HFFc6 (cell line): Measurements from ENCODE around the gene SLC6A3. TPM values are rescaled to one million over a fixed set of nuclear protein-coding genes. Genes with fewer than 3 reads are reported as not detected.

ENCODE experiments used
- DNase-seq: peaks from one replicate; pipeline ENCODE4 v3.0.0-alpha.2; 2018
- H3K27ac Mint-ChIP-seq: 2 replicates; pipeline ENCODE4 v1.8.0; 2020; ENCODE audit warnings: mild to moderate bottlenecking, mixed read lengths
- H3K27me3 Mint-ChIP-seq: 2 replicates; pipeline ENCODE4 v1.8.0; 2021; ENCODE audit warnings: mild to moderate bottlenecking, moderate library complexity, mixed read lengths; ENCODE audit not compliant: insufficient read depth
- H3K36me3 Mint-ChIP-seq: 2 replicates; pipeline ENCODE4 v1.8.0; 2021; ENCODE audit warnings: low read depth, mixed read lengths
- H3K4me1 Mint-ChIP-seq: 2 replicates; pipeline ENCODE4 v1.8.0; 2020; ENCODE audit warnings: low read depth, mixed read lengths
- H3K4me3 Mint-ChIP-seq: 2 replicates; pipeline ENCODE4 v1.8.0; 2020; ENCODE audit warnings: mild to moderate bottlenecking, moderate library complexity, mixed read lengths
- H3K9me3 Mint-ChIP-seq: 2 replicates; pipeline ENCODE4 v1.8.0; 2020; ENCODE audit warnings: mild to moderate bottlenecking, mixed read lengths
- total RNA-seq, 6 experiments: library from RNA; stranded (reverse); fragmentation: NEBNext Ultra II Directional; extraction: Animal tissue kit (Norgen Biotek cat#: 25700); gene quantifications; 2 replicates in 1 of 6; 3 replicates in 5 of 6; pipeline ENCODE4 v1.2.3, GENCODE V29; 2021
- TF ChIP-seq, protein P1 (sequence below): fragments of 200-600 bp; sonication (generic); IDR thresholded peaks from 2 replicates; pipeline ENCODE4 v1.5.0; 2021; ENCODE audit warnings: antibody characterized with exemption, mild to moderate bottlenecking

Gene SLC6A3
- total RNA-seq, 6 experiments from 2014 or later = not detected

- peak overlapping the region; percentile 57 for H3K4me3 Mint-ChIP-seq
- peaks cover 1% of the 10 kb centered on the region; the same call in 1 of the 2 replicates for H3K27me3 Mint-ChIP-seq
- peak overlapping the region; percentile 88 for H3K27ac Mint-ChIP-seq
- DNase-seq = peak; percentile 80
- TF ChIP-seq, protein P1, sequence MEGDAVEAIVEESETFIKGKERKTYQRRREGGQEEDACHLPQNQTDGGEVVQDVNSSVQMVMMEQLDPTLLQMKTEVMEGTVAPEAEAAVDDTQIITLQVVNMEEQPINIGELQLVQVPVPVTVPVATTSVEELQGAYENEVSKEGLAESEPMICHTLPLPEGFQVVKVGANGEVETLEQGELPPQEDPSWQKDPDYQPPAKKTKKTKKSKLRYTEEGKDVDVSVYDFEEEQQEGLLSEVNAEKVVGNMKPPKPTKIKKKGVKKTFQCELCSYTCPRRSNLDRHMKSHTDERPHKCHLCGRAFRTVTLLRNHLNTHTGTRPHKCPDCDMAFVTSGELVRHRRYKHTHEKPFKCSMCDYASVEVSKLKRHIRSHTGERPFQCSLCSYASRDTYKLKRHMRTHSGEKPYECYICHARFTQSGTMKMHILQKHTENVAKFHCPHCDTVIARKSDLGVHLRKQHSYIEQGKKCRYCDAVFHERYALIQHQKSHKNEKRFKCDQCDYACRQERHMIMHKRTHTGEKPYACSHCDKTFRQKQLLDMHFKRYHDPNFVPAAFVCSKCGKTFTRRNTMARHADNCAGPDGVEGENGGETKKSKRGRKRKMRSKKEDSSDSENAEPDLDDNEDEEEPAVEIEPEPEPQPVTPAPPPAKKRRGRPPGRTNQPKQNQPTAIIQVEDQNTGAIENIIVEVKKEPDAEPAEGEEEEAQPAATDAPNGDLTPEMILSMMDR = no peak
- H3K4me1 Mint-ChIP-seq = peaks cover 22% of the 10 kb centered on the region
- H3K9me3 Mint-ChIP-seq = no peaks in the 10 kb centered on the region
- H3K36me3 Mint-ChIP-seq = peaks cover 16% of the 10 kb centered on the region
Observed at GRCh38 chr5:1488882-1489680, 43.8 kb upstream of the SLC6A3 start.

- Mint-ChIP-seq H3K27ac (no peak overlapping the region), H3K4me1 (peaks cover 22% of the 10 kb centered on the region), H3K4me3 (no peak overlapping the region), H3K36me3 (peaks cover 12% of the 10 kb centered on the region), H3K9me3 (no peaks in the 10 kb centered on the region), H3K27me3 (no peaks in the 10 kb centered on the region)
- DNase-seq = no peak
- TF ChIP-seq, protein P1 = no peak
Observed at GRCh38 chr5:1487079-1487764, 42.0 kb upstream of the SLC6A3 start.

DNA sequence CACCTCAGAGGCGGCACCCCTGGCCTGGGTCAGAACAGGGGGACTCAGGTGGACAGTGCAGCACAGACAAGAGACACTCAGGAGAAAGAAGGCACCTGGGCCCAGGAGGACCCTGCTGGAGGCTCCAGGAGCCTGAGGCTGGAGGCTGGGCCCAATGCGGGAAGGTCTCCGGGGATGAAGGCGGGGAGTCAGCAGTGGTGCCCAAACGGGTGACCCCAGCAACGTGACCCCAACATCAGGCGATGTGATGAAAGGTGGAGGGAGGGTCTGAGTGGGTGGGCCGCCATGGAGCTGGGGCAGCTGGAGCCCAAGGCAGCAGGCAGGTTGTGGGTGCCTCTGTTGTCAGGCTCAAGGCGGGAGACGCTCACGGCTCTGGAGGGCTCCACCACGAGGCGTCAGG, 41.0 kb upstream of the SLC6A3 start:
- H3K27me3 Mint-ChIP-seq = no peaks in the 10 kb centered on the region
- DNase-seq = no peak
- peaks cover 22% of the 10 kb centered on the region for H3K4me1 Mint-ChIP-seq
- H3K9me3 Mint-ChIP-seq = no peaks in the 10 kb centered on the region
- peaks cover 8% of the 10 kb centered on the region; the same call in 1 of the 2 replicates for H3K36me3 Mint-ChIP-seq
- no peak overlapping the region for H3K4me3 Mint-ChIP-seq
- H3K27ac Mint-ChIP-seq = no peak overlapping the region
- TF ChIP-seq, protein P1 = no peak

DNA sequence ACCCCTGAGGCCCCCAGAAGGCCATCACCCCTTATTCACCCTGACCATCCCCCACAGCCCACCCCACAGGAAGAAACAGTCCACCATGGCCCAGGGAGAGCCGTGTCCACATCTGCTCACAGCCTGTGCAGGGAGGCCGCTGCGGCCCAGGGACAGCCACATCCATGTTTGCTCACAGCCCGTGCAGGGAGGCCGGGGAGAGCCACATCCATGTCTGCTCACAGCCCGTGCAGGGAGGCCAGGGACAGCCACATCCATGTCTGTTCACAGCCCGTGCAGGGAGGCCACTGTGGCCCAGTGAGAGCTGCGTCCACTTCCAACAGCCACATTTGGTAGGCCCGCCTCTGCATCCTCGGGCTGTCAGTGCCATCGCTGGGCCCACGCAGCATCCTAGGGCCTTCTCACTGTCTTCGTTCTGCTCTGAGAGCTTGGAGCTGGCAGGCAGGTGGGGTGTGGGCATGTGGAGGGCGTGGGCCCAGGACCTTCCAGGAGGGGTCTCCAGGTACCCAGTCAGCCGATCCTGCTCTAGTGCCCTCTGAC, 40.4 kb upstream of the SLC6A3 start:
- DNase-seq = no peak
- Mint-ChIP-seq H3K27me3 (no peaks in the 10 kb centered on the region), H3K27ac (no peak overlapping the region), H3K9me3 (no peaks in the 10 kb centered on the region), H3K4me3 (no peak overlapping the region), H3K36me3 (peaks cover 4% of the 10 kb centered on the region; the same call in 1 of the 2 replicates), H3K4me1 (peaks cover 22% of the 10 kb centered on the region)
- TF ChIP-seq, protein P1 = no peak

DNA sequence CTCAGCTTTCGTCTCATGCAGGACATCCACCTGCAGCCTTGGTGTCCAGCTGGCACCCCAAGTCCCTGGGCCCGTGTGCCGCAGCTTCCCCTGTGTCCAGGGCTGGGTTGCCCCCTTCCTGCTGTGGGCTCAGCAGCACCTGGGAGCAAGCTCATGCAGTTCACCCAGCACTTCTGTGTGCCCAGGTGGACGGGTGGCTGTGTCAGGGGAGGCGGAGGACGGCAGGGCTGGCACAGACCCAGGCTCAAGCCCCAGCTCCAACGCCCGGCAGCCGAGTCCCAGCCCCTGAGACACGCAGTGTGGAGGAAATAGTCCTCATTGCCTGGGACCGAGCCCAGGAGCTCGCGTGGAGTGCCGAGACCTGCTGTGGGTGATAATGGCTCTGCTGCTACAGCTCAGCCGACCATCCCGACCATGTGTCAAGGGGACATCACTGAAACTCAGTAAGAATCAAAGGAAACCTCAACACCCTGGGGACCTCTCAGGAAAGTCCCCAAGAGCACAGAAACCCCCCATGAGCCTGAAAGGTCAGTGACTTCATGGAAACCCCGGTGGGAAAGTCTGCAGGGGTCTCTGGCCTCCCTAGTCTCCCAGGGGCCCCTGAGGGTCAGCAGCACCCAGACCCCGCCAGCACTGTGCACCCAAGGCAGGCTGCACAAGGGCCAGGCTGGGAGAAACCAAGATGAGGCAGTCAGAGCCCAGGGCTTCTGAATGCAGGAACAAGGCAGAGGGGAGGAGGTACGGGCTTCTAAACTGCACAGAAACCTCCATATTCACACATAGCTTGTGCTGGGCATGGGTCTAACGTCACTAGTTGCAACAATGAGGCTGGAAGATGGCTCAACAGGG, 39.7 kb upstream of the SLC6A3 start:
- H3K4me1 Mint-ChIP-seq = peaks cover 17% of the 10 kb centered on the region
- no peak overlapping the region for H3K27ac Mint-ChIP-seq
- peaks cover under 1% of the 10 kb centered on the region; the same call in 1 of the 2 replicates for H3K27me3 Mint-ChIP-seq
- no peak overlapping the region for H3K4me3 Mint-ChIP-seq
- peaks cover 9% of the 10 kb centered on the region; the same call in 1 of the 2 replicates for H3K36me3 Mint-ChIP-seq
- TF ChIP-seq, protein P1 = no peak
- DNase-seq = no peak
- H3K9me3 Mint-ChIP-seq = no peaks in the 10 kb centered on the region
